Melanocyte of skin (primary cell): ENCODE measurements around the gene HEXIM2. TPM values are rescaled to one million over a fixed set of nuclear protein-coding genes. Genes with fewer than 3 reads are reported as not detected.

Source experiments
- small RNA-seq, 2 donors: library from RNA; depleted of rRNA; stranded (forward); fragments of <200 nt; gene quantifications; one replicate each; pipeline ENCODE3, GENCODE V24; 2012
- total RNA-seq, 2 donors: library from RNA; depleted of rRNA; stranded (reverse); fragments of >200 nt; gene quantifications; 2 replicates each; pipeline ENCODE4 v1.2.3, GENCODE V29; 2012

Gene HEXIM2, protein sequence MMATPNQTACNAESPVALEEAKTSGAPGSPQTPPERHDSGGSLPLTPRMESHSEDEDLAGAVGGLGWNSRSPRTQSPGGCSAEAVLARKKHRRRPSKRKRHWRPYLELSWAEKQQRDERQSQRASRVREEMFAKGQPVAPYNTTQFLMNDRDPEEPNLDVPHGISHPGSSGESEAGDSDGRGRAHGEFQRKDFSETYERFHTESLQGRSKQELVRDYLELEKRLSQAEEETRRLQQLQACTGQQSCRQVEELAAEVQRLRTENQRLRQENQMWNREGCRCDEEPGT
- total RNA-seq = 10 to 100 TPM; 11.7 to 13.4 TPM

DNA sequence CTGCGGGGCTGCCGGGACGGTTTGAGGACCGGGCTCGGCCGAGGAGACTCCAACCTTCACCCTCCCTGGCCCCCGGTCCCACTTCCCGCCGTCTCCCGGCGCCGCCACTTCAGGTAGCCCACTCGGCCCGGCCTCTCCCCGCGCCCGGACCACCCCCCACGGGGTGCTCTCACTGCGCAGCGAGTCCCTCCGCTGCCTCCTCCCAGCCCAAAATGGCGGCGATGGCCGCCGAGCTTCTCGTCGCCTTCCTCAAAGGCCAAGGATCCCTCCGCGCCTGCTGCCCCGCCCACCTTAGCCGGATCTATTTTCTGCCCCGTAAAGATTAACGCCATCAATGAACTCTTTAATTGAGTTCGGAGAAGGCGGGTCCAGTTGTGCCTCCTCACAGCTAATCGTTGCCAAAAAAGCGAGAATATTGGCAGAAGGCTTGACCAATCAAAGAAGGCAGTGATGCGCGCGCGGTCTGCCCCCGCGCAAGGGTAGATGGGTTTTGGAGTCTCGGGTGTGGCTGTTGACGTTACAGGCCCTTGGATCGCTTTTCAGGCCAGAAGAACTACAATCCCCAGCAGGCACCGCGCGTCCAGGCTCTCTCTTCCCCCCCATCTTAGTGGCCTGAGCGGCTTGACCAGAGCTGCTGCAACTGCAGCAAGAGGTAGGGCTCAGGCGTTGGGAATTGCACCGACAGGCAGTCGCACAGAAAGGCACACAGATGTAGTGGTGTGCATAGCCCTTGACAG lies at the start of gene HEXIM2:
Gene HEXIM2, plus strand, starts transcription at position 588 of the 737 bp plus-strand sequence. CDS start 919 bp downstream, outside the sequence.

DNA sequence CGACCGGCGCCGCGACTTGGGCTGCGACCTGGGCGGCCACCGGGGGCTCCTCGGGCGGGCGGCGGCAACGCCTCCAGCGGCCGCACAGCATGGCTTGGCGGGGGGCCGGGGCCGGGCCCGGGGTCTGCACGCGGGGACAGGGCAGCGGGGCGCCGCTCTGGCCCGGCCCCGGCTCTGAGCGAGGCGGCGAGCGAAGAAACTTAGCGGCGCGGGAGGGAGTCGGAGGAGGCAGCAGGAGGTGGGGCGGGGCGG lies 29.4 kb upstream of the HEXIM2 start, which contains the start of gene PLCD3:
Gene PLCD3, minus strand, starts transcription at position 196 of the 252 bp plus-strand sequence. Its CDS starts 105 bp downstream, at position 91.

DNA sequence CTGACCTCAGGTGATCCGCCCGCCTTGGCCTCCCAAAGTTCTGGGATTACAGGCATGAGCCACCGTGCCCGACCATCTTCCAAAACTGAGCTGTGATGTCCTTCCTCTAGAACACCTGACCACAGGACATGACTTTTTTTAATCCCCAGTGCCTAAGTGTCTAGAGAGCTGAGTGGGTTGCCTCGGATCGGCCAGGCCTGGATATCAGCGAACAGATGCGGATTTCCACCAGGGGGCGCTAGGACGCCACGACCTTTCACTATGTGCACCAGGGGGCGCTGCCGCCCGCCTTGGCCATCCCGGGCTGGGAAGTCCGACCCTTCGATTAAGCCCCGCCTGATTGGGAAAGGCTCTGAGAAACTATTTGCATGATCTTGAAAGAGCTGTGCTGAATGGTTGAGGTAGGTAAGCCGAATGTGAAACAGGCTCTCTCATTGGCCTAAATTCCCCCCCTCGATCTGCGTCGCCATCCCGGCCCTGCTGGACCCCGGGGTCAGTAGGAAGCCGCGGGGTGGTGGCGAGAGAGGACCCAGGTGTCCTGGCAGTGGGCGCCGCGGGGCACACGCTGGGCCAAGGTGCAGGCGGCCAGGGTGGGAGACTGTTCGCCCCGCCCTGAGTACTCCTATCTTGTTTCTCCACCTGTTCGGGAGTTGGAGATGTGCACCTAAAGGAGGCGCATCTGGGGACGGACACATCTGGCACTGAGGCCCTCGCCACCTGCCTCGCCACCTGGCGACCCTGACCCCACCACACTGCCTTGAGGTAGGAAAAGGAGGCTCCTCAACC lies 26.3 kb upstream of the HEXIM2 start, which contains the start of gene ACBD4:
Gene ACBD4, plus strand, starts transcription at position 496 of the 786 bp plus-strand sequence. CDS start 458 bp downstream, outside the sequence.

DNA sequence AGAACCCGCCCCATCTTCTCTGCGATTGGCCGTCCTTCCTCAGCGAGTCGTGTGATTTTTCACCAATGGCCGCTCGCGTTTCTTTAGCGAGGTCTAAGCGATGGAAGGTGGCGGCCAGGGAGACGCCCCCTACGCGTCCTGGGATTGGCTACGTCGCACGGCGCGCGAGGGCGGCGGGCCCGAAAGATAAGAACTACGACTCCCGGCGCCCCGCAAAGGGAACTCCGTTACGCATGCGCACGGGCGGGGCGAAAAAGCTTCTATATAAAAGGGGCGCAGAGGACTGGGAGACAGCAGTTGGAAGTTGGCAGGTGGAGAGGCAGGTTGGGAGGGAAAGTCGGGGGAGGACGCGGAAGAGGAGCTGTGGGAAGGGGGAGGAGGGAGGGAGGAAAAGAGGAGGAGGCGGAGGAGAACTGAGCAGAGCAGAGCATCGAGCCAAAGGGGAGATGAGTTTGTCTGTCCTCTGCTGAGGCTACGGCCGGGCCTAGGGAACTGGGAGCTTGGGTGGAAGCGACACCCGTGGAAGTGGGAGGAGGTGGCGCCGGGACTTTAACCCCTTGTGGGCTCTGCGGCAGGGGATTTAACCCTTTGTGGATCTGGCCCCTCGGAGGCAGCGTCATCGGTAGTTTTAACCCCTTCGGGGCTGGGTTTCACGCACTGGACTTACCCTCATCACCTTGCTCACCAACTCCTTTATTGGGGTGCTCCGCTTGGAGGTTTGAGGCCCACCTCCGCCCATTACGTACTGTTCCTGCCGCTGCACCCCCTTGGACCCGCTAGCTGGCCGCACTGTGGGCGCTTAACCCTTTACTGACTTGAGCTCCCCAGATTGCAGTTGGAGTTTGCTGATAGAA lies 13.3 kb upstream of the HEXIM2 start, which contains the start of gene HEXIM1:
Gene HEXIM1, plus strand, starts transcription at position 293 of the 854 bp plus-strand sequence. CDS start 716 bp downstream, outside the sequence.

Small RNAs within 50 kb of the gene (small RNA-seq; reads per million reads assigned to genes)
- 0 reads per million in 2 donors for gene MIR6784

Other genes with a start within 250 kb of the HEXIM2 start
- gene GFAP, start 246.4 kb upstream of the HEXIM2 start, total RNA-seq = not detected
- 10 to 100 TPM in 1 of 2 donors, 1 to 10 TPM in 1; 3.8 to 13.3 TPM for gene KIF18B, start 214.1 kb upstream of the HEXIM2 start, total RNA-seq
- gene C1QL1, start 193.6 kb upstream of the HEXIM2 start, total RNA-seq = under 1 TPM; under 0.01 to 0.33 TPM
- gene DCAKD, start 110.2 kb upstream of the HEXIM2 start, total RNA-seq = 10 to 100 TPM; 29.3 to 46.0 TPM
- 100 to 1,000 TPM in 1 of 2 donors, 10 to 100 TPM in 1; 80.9 to 100 TPM for gene NMT1, start 100.6 kb upstream of the HEXIM2 start, total RNA-seq
- gene PLCD3, start 29.4 kb upstream of the HEXIM2 start, total RNA-seq = 10 to 100 TPM; 15.8 to 27.6 TPM
- gene ACBD4, start 26.2 kb upstream of the HEXIM2 start, total RNA-seq = 10 to 100 TPM in 1 of 2 donors, 1 to 10 TPM in 1; 5.0 to 11.4 TPM
- 10 to 100 TPM; 12.0 to 14.0 TPM for gene HEXIM1, start 13.4 kb upstream of the HEXIM2 start, total RNA-seq
- gene FMNL1, start 60.0 kb downstream of the HEXIM2 start, total RNA-seq = 1 to 10 TPM; 5.2 to 6.7 TPM
- not detected for gene SPATA32, start 100.2 kb downstream of the HEXIM2 start, total RNA-seq
- gene MAP3K14, start 155.1 kb downstream of the HEXIM2 start, total RNA-seq = 1 to 10 TPM; 2.1 to 2.3 TPM